DMS53 treated with DMSO at 0.1 percent for 48 hours (cell line): ENCODE data around the gene ADSS2.
"Not testable (repeated sequence)": the region's sequence is repeated elsewhere in the genome, so short reads cannot be mapped to it uniquely, and the experiment has no call there.

Experiments used
- DNase-seq: peaks from one replicate; lab custom pipeline; 2025; ENCODE audit not compliant: unreplicated experiment; lab: John Stamatoyannopoulos, UW

Gene ADSS2

DNA sequence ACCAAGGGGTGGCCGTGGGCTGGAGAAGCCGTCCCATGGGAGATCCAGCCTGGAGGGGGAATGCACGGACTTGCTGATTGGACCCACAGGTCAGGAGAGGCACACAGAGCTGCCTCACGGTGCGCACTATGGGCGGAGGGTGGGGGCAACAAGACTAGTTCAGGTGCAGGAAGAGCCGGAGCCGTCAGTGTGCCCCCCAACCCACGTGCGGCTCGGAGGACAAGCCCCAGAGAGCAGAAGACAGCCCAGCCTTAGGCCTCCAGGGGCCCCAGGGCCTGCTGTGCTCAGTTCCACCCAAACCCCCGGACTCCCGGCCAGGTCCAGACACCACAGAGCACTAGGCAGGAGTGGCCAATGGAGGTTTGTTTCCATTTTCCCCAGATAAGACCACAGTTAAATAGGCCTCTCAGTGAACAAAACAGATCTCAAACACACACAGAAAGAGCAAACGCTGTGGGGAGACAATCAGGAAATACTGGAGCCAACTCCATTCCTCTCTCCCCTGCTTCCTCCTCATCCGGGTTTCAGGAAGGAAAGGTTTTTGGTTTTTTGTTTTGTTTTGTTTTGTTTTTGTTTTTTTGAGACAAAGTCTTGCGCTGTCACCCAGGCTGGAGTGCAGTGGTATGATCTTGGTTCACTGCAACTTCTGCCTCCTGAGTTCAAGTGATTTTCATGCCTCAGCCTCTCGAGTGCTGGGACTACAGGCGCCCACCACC, 84.2 kb downstream of the ADSS2 start:
- no peak for DNase-seq

DNA sequence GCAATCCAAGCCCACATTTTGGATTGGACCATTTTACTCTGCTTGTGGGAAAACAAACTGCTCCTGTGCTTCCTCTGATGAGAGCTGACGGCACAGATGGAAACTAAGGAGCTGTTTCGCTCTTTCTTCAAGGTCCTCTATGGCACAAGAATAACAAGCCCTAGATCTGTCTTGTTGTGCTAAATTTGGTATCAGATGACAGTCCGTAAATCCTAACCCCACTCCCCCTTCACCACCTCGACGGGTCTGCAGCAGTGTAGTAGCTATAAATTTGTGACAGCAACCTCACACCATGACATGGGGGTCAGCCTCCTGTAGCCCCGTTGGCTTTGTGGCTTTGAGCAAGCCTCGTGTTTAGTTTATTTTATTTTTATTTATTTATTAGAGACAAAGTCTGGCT, 85.9 kb downstream of the ADSS2 start:
- no peak for DNase-seq

DNA sequence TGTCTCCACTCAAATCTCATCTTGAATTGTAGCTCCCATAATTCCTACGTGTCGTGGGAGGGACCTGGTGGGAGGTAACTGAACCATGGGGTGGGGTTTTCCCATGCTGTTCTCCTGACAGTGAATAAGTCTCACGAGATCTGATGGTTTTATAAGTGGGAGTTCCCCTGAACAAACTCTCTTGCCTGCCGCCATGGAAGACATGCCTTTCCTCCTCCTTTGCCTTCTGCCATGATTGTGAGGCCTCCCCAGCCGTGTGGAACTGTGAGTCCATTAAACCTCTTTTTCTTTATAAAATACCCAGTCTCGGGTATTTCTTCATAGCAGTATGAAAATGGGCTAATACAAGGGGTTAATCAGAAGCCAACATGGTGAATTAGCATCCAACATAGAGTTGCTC, 86.4 kb downstream of the ADSS2 start:
- not testable (repeated sequence) for DNase-seq

DNA sequence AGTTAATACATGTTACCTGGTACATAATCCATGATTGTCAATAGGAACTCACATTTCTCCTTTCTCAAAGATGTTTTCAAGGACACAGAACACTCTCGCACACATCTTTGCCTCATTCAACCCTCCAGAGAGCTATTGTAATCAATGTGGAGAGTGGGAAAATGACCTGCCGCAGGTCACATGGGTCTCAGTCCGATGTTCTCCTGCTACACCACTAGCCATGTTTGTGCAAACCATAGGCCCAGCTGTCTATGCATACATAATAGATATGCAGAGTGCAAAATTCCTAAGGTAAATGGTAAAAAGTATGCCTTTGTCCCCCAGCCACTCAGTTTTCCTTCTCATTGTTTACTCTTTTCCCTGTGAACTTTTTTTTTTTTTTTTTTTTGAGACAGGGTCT, 89.2 kb downstream of the ADSS2 start:
- DNase-seq = no peak

DNA sequence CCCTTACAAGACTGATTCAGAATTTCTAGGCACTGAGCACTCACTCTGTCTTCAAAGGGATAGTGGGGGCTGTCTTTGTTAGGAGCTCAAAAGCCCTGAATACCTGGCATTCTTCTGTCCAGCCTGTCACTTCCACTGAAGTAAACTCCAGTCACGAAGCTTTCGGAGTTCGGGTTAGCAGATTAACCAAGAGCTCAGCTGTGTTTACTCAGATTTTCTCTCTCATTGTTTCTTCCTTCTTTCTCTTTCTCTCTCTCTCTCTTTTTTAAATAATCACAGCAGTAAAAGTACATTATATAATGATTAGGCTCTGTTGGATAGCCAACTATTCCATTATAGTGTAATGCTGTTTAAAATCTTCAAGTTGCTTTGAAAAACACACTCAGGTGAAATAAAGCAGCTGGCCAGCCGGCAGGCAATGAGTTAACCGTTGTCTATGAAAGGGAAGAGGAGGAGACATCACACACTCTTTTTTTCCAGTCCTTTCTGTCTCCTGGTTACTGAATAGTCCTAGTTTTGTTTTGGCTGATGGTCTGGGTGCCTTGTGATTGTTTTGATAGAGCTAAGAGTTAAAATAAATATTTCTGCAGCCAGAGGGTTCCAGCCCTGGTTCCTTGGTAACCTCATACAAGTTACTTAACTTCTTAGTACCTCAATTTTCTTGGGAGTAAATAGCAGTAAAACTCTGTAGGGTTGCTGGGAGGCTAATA, 89.8 kb downstream of the ADSS2 start:
- no peak for DNase-seq
